HG03442 (cell line): ENCODE measurements around the gene STARD3.

Experiments
- ATAC-seq: cut with Tn5 transposase; IDR thresholded peaks from one replicate; pipeline ENCODE4 v1.9.1; 2021; ENCODE audit warnings: mild to moderate bottlenecking, moderate library complexity; ENCODE audit not compliant: unreplicated experiment

Gene STARD3

GRCh38 chr17:39603304-39604016 is 33.5 kb upstream of the STARD3 start:
- ATAC-seq, result no peak

- no peak for ATAC-seq
Observed at GRCh38 chr17:39604911-39605491, 31.9 kb upstream of the STARD3 start.

GRCh38 chr17:39605492-39606433 is 31.2 kb upstream of the STARD3 start:
- no peak for ATAC-seq

GRCh38 chr17:39606434-39607056 is 30.4 kb upstream of the STARD3 start:
- no peak for ATAC-seq

- ATAC-seq, result no peak
Observed at GRCh38 chr17:39607057-39607850, 29.7 kb upstream of the STARD3 start.

- no peak for ATAC-seq
Observed at GRCh38 chr17:39607851-39608130, 29.2 kb upstream of the STARD3 start, which contains the start of gene NEUROD2. Gene NEUROD2, minus strand, starts transcription at chr17:39607920. Its CDS starts 1,321 bp downstream, at chr17:39606599.

- ATAC-seq, result no peak
Observed at GRCh38 chr17:39608142-39608981, 28.6 kb upstream of the STARD3 start.

GRCh38 chr17:39609416-39610025 is 27.4 kb upstream of the STARD3 start:
- no peak for ATAC-seq

GRCh38 chr17:39611401-39612112 is 25.4 kb upstream of the STARD3 start:
- no peak for ATAC-seq

- no peak for ATAC-seq
Observed at GRCh38 chr17:39612291-39612894, 24.6 kb upstream of the STARD3 start.

GRCh38 chr17:39612935-39613464 is 23.9 kb upstream of the STARD3 start:
- no peak for ATAC-seq

GRCh38 chr17:39614545-39615157 is 22.3 kb upstream of the STARD3 start:
- ATAC-seq, result no peak

- ATAC-seq, result no peak
Observed at GRCh38 chr17:39615434-39615833, 21.5 kb upstream of the STARD3 start.

- no peak for ATAC-seq
Observed at GRCh38 chr17:39617100-39617445, 19.9 kb upstream of the STARD3 start.

GRCh38 chr17:39617446-39618245 is 19.3 kb upstream of the STARD3 start:
- no peak for ATAC-seq

- no peak for ATAC-seq
Observed at GRCh38 chr17:39618246-39618913, 18.6 kb upstream of the STARD3 start.
